Stimulated activated CD8-positive, alpha-beta memory T cell treated with anti-CD3 and anti-CD28 coated beads, Interleukin-4, amount 100 ng/mL, for 1 hour (primary cell): Measurements from ENCODE around the gene CCDC78.
"Not testable (repeated sequence)": the region's sequence is repeated elsewhere in the genome, so short reads cannot be mapped to it uniquely, and the experiment has no call there.

Experiments used
- DNase-seq, 2 donors: peaks; one replicate each; pipeline ENCODE4 v3.0.0-alpha.2; 2020; ENCODE audit warnings: low read depth in 2 of 2, low spot score in 1 of 2

Gene CCDC78

GRCh38 chr16:694863-695354 is 31.3 kb downstream of the CCDC78 start:
- no peak for DNase-seq

GRCh38 chr16:694187-694862 is 31.9 kb downstream of the CCDC78 start:
- DNase-seq, result no peak

GRCh38 chr16:693766-694165 is 32.5 kb downstream of the CCDC78 start:
- DNase-seq, result no peak

GRCh38 chr16:693364-693763 is 32.9 kb downstream of the CCDC78 start:
- DNase-seq, result no peak

GRCh38 chr16:692356-693108 is 33.7 kb downstream of the CCDC78 start:
- DNase-seq, result no peak

GRCh38 chr16:691242-691641 is 35.0 kb downstream of the CCDC78 start:
- not testable (repeated sequence) for DNase-seq

- DNase-seq, result no peak
Observed at GRCh38 chr16:689175-689897, 36.9 kb downstream of the CCDC78 start.

- no peak for DNase-seq
Observed at GRCh38 chr16:687499-687898, 38.7 kb downstream of the CCDC78 start.

GRCh38 chr16:686459-687260 is 39.6 kb downstream of the CCDC78 start:
- no peak for DNase-seq

- DNase-seq, result no peak
Observed at GRCh38 chr16:685967-686366, 40.3 kb downstream of the CCDC78 start.

- no peak for DNase-seq
Observed at GRCh38 chr16:684961-685696, 41.1 kb downstream of the CCDC78 start.

- DNase-seq, result peak; percentile 88 to 91
Observed at GRCh38 chr16:684071-684794, 42.0 kb downstream of the CCDC78 start, which contains the start of gene JMJD8. Gene JMJD8, minus strand, starts transcription at chr16:684334. Its CDS starts 15 bp downstream, at chr16:684319.

- no peak for DNase-seq
Observed at GRCh38 chr16:683396-684070, 42.7 kb downstream of the CCDC78 start.

GRCh38 chr16:682493-683395 is 43.5 kb downstream of the CCDC78 start:
- DNase-seq, result no peak

GRCh38 chr16:681746-682427 is 44.4 kb downstream of the CCDC78 start:
- DNase-seq, result no peak

- DNase-seq, result no peak
Observed at GRCh38 chr16:680967-681745, 45.1 kb downstream of the CCDC78 start.

GRCh38 chr16:680625-680945 is 45.7 kb downstream of the CCDC78 start:
- no peak for DNase-seq
